HG03135 (cell line): ENCODE results near the gene DYNC1H1.
A peak's percentile ranks its signal among the peaks of the same experiment; 100 is the strongest.

ENCODE experiments used
- ATAC-seq: cut with Tn5 transposase; IDR thresholded peaks from one replicate; pipeline ENCODE4 v1.9.1; 2021; ENCODE audit warnings: mild to moderate bottlenecking, moderate library complexity; ENCODE audit not compliant: unreplicated experiment

Gene DYNC1H1

GRCh38 chr14:101964297-101965180, at the start of gene DYNC1H1:
Gene DYNC1H1, plus strand, starts transcription at chr14:101964573. Its CDS starts 119 bp downstream, at chr14:101964692.
- peak; percentile 75 for ATAC-seq

- ATAC-seq: no peak
These were observed 48.2 kb upstream of the DYNC1H1 start for GRCh38 chr14:101915871-101916815.

DNA sequence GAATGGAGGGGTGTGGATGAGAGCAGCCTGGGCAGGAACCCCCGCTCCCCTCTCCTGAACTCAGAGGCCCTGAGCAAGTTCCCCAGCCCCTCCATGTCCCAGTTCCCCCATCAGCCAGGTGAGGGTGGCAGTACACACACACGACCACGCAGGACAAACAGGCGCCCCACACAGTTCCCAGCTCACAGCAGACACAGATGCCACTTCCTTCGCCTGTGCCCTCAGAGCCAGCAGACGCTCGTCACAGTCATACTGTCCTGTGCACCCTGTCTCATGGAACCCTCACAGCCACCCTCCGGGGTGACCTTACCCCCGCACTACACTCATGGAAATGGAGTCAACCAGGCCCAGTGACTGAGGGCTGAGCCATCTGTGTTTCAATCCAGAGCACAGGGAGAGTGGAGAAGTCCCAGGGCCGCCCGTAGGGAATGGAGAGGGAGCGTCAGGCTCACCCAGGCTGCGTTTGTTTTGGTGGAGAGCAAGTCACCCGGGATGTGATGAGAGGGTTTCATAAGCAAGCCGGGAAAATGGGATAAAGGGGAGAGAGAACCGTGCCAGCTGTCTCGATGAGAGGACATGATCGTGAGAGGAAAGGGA, 47.5 kb upstream of the DYNC1H1 start:
- no peak for ATAC-seq

DNA sequence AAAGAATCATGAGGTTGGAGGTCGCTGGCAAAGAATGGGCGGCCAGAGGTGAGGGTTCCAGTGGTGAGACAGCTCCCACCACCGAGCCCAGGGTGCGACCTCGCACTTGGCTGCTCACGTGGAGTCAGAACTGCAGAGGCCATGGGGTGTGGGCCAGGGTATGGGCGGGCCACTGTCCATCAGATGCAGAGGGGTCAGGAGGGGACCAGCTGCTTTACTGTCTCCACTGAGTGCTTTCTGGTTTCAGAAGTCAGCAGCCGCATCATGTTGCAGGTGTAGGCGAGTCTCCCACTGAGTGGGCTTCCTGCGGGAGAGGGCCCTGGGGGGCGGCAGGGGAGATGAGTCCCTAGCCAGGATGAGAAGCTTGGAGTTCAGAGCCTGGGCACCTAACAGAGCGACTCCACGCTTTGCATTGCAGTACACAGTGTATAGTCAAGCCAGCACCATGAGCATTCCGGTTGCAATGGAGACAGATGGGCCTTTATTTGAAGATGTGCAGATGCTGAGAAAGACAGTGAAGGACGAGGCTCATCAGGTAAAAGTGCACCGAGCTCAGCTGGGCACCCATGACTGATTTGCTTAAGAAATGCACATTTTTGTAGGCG, 46.9 kb upstream of the DYNC1H1 start:
- ATAC-seq: no peak

- ATAC-seq: no peak
These were observed 46.0 kb upstream of the DYNC1H1 start for GRCh38 chr14:101918065-101918989.

- no peak for ATAC-seq
These were observed 44.1 kb upstream of the DYNC1H1 start for GRCh38 chr14:101920271-101920670.

DNA sequence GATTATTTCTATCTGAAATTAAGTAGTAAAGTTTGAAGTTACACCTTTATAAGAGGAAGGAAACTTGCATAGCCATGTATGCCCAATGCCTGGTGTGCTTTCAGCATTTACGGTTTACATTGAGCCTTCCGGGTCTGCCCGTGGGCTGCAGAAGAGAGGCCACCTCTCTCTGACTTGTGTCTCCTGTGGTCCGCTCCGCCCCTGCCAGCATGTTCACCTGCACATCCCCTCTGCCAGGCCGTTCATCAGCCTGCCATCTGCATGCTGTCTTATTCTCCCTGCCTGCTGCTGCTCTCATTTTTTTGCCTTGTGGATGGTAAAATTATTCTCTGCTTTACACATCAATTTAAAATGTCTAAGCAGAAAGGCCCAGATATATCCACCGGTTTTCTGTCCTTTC, 41.5 kb upstream of the DYNC1H1 start:
- no peak for ATAC-seq

DNA sequence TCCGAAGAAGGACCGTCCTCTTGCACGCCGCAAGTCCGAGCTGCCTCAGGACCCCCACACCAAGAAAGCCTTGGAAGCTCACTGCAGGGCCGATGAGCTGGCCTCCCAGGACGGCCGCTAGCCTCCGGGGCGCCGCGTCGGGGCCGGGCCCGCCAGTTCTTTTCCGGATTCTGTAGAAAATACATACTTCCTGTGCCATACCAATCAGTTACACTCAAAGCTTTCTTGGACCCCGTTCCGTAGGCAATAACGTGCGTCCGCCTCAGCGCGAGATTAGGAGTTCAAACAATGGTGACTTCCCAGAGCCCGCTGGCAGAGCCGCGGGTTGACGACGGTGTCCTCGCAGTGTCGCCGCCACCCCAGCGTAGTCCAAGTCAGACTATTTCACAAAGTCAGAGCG, 39.2 kb upstream of the DYNC1H1 start:
- ATAC-seq: no peak

DNA sequence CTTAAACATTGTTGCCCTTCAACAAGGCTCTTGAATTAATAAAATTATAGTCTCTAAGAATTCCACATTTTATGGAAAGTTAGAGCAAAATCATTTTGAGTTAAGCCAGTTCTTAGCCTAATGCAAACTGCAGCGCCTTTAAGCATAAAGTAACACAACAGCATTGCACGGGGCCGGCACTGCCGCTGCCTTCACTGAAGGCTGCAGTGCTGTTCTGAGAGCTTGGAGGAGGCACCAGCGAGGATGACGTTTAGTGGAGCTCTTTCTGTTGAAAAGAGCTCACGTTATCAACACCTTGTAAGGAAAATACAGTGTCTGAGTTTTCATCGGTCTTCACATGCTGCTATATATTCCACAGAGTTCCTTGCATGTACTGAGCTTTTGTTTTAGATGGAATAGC, 38.3 kb upstream of the DYNC1H1 start:
- ATAC-seq: no peak

- no peak for ATAC-seq
These were observed 37.8 kb upstream of the DYNC1H1 start for GRCh38 chr14:101926620-101927019.

DNA sequence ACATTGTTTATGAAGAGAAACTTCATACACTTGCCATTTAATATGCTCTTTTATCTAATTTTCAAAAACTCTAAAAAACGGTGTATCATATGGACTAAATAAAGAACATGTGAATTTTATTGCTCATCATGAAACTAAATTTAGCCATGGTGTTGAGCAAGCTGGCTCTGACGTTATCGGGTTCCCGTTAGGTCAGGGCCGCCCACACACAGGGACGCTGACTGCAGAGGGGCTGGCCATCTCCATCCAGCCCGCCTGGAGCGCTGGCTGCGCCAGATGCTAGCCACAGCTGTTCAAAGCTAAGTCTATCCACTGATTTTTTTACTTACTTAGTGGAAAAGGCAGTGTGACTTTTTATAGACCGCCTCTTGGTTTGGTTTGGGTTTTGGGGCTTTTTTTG, 36.5 kb upstream of the DYNC1H1 start:
- no peak for ATAC-seq

DNA sequence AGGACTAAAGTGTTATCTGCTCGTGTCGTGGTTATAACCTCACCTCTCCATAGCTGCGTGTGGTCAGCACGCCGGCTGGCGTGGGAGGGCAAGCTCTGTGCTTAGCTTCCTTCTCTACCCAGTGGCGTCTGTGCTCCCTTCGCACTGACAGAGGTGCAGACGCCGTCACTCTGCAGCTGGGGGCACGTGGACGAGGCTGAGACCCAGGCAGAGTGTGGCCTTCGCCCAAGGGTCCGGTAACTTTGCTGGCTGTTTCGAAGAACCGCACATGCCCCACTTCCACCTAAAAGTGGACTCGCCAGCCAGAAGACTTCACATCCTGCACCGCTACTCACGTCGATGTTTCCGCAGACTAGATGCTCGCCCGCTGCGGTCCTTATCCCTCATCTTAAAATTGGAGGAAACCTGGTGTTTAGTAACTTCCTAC, 35.9 kb upstream of the DYNC1H1 start:
- no peak for ATAC-seq

DNA sequence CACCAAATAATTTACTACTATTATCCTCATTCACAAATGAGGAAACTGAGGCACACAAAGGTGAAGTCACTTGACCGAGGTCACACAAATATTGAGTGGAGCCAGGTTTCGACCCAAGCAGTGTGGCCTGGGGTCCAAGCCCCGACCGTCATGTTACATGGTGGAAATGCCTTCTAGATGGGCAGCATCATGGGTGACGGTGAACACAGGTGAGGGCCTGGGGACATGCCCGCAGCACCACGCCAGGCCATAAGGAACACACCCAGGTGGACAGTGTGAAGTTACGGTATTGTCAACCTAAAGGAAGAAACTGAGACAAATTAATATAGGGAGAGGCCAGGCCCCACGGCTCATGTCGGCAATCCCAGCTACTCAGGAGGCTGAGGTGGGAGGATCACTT, 35.3 kb upstream of the DYNC1H1 start:
- ATAC-seq: no peak

GRCh38 chr14:101929946-101930345, 34.4 kb upstream of the DYNC1H1 start:
- no peak for ATAC-seq

DNA sequence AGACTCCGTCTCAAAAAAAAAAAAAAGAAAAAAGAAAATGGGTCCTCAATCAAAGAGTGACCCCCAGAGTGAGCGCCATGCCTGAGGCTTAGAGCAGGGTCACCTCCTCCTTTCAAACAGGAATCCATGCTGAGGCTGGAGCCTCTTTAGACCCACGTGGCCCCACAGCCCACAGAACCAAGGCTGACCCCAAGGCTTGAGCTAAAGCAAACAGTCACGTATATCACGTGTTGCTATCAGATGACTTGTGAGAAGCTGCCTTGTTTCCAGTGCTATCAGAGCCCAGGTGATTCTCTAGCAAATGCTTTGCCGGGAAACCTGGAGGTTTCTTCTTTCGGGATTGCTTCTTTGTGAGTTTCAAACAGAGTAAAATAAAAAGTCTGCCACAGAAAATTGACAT, 31.7 kb upstream of the DYNC1H1 start:
- ATAC-seq: no peak

GRCh38 chr14:101933209-101933608, 31.2 kb upstream of the DYNC1H1 start:
- ATAC-seq: no peak

- no peak for ATAC-seq
These were observed 29.7 kb upstream of the DYNC1H1 start for GRCh38 chr14:101934601-101935150.

GRCh38 chr14:101937926-101938767, 26.2 kb upstream of the DYNC1H1 start:
- ATAC-seq: no peak
